ENCODE measurements around the gene CRYBG1.
A peak's percentile ranks its signal among the peaks of the same experiment; 100 is the strongest.

CRYBG1 gene, protein sequence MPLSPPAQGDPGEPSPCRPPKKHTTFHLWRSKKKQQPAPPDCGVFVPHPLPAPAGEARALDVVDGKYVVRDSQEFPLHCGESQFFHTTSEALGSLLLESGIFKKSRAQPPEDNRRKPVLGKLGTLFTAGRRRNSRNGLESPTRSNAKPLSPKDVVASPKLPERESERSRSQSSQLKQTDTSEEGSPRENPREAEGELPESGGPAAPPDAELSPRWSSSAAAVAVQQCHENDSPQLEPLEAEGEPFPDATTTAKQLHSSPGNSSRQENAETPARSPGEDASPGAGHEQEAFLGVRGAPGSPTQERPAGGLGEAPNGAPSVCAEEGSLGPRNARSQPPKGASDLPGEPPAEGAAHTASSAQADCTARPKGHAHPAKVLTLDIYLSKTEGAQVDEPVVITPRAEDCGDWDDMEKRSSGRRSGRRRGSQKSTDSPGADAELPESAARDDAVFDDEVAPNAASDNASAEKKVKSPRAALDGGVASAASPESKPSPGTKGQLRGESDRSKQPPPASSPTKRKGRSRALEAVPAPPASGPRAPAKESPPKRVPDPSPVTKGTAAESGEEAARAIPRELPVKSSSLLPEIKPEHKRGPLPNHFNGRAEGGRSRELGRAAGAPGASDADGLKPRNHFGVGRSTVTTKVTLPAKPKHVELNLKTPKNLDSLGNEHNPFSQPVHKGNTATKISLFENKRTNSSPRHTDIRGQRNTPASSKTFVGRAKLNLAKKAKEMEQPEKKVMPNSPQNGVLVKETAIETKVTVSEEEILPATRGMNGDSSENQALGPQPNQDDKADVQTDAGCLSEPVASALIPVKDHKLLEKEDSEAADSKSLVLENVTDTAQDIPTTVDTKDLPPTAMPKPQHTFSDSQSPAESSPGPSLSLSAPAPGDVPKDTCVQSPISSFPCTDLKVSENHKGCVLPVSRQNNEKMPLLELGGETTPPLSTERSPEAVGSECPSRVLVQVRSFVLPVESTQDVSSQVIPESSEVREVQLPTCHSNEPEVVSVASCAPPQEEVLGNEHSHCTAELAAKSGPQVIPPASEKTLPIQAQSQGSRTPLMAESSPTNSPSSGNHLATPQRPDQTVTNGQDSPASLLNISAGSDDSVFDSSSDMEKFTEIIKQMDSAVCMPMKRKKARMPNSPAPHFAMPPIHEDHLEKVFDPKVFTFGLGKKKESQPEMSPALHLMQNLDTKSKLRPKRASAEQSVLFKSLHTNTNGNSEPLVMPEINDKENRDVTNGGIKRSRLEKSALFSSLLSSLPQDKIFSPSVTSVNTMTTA (N-terminal part only)

DNA sequence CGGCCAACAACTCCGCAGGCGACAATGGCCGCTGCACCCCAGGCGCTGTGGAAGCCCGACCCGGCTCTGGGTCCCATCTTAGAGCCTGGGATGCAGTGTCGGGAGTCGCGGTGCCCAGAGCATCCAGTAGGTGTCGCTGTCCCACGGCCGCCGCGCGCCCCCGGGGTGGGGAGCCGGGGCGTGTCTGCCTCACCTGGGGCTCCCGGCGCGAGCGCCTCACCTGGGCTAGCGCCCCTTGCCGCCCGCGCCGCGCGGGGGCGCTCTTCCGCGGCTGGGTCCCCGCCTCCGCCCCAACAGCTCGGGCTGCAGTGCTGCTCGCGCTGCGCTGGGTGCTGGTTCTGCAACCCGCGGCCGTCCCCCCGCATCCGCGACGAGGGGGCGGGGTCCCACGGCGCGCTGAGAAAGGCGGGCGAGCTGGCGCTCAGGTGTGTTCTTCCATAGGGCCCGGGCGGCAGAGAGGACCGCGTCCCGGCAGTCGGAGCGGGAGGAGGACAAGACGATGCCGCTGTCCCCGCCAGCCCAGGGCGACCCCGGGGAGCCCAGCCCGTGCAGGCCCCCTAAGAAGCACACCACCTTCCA, at the start of gene CRYBG1:
TSS of gene CRYBG1 (plus strand) at position 308 of the 579 bp plus-strand sequence. CDS start at position 500, 192 bp downstream.
- peak; percentile 82 for DNase-seq

DNA sequence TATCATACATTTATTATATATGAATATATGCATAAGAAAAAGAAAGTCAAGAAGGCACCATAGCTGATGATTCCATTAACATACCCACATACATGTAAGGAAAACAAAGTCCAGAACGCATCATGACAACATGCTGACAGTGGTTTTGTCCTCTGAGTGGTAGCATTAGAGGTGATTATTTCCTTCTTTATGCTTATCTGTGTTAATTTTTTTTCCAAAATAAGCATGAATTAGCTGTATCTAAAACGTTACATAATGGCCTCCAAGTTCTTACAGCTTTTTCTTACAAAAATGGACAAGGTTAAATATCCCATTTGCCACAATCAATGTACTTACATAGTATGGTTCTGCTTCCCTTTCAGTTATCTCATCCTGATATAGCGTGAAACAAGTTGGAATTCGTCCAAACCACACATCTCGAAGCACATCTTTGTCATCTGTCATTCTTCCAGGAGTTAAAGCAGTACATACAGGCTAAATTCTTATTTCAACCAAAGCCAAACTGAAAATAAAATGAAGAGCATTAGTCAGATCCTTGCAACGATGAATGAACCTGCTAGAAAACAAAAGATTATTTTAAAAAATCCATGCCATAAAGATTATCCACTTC, 44.6 kb upstream of the CRYBG1 start:
- no peak for DNase-seq

DNA sequence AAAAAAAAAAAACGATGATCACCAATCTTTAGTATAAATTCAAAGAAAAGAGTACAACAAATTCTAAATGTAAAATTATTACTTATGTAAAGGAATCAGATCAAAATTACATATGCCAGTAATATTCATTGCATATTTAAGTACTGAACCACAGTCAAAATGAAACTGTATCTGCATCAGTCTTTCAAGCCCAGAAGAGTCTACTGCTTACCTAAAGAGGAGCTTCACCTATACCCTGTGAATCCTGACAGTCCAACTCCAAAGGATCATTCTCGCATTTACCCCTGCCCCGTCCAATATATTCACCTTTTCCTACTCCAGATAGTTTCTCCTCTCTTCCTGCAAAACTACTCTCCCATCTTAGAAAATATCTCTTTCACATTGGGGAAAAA, 44.1 kb upstream of the CRYBG1 start:
- DNase-seq, result no peak

DNA sequence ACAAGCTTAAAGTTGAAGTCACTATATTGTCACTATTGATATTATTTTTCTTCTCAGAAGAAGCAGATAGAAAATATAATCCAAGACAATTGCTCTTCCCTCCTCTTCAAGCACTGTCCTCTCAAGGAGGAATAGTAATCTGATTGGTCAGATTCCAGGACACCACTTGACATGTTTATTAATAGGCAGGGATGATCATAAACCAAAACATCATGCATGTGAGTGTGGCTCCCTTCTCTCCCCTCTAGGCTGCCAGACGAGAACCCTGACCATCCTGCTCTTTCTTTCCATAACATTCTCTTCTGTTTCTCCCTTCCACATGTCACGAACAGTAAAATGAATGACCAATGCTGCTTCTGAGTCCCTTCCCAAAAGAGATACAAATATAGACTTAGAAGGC, 42.5 kb upstream of the CRYBG1 start:
- DNase-seq, result no peak

DNA sequence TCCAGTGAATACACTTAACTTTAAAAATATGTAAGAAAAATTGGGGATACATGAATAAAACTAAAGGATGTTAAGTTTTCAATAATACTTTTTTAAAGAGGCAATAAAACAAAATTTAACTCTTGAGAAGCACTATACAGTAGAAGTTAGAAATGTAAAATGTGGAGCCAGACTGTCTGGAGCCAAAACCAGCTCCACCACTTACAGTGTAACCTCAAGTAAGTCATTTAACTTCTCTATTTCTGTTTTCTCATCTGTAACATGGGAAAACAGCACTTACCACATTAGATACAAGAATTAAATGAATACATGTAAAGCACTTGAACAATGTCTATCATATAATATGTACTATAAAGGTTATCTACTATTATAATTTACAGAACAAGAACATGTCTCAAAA, 41.7 kb upstream of the CRYBG1 start:
- no peak for DNase-seq

DNA sequence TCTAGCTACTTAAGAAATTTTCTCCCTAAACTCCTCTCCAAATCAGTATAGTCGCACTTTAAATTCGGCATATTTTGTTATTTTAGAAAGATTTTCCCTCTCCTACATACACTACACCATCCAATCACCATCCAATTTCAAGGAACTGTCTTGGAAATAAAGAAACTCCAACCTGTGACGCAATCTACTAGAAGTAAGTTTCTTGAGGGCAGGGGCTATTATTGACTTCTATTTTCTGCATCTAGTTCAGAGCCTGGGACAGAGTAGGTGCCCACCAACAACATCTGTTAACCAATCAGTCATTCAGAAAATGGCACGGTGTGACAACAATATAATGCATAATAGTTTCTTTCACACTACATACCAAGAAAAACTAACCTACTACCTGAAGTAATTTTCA, 38.6 kb upstream of the CRYBG1 start:
- no peak for DNase-seq

DNA sequence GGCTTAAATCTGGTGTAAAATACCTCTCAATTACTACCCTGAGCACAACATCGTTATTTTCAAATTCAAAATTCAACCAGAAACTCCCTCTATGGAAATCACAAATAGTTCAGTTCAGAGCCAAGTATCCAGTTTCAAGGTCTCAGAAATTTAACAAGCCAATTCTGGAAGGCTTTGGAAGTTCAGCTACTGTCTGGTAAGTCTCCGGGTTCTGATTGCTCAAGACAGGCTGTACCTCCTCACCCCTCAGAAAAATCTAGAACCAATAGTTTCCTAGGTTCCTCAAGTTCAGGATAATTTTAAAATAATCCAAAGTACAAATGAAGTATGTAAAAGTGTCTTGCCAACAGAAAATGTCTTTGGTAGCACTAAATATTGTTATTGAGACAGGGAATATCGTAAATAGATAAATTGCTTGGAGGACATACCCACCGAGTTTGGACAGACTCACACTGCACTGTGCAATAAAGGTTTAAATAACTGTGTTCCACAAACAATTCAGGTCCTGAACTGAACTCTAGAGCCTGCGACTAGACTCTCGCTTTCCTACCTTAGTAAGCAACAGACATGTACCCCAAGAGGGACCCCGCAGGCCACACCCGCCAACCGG, 35.7 kb upstream of the CRYBG1 start:
- no peak for DNase-seq

DNA sequence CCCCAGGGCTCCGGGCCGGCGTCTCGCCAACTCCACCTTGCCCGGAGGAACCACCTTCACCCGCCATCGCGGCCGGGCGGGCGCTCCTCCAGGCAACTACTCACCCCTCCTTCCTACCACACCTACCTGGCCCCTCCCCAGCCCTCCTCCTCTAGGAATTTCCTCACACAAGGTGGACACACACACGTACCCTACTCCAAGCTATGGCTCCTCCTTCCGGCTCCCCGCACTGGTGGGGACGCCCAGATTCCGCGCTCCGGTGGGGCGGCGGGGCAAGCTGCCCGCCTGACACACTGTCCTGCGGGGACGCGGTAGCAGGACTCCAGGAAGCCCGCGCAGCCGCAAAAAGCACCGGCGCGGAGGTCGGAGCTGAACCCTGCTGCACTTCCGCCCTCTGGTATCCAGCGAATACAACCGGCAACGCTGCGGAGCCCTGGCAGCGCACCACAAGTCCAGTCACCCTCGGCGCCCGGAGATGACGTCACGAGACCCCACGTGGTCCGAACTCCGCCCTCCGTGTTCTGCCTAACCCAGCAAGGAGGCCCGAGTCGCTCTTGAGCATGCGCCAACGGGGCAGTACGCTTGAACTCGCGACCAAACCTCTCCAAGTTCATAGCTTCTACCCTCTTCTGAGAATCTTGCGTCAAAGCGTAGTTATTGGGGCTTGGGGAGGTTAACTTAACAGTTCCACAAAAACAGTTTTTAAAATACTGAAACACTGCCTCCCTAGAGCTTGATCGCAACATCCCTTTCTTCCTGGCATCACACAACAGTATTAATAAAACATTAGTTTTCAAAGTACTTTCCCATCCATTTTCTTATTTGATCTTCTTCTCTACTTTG, 35.0 kb upstream of the CRYBG1 start, which contains the start of gene ATG5:
TSS of gene ATG5 (minus strand) at position 425 of the 843 bp plus-strand sequence. CDS start 9,552 bp downstream, outside the sequence.
- peak; percentile 100 for DNase-seq

DNA sequence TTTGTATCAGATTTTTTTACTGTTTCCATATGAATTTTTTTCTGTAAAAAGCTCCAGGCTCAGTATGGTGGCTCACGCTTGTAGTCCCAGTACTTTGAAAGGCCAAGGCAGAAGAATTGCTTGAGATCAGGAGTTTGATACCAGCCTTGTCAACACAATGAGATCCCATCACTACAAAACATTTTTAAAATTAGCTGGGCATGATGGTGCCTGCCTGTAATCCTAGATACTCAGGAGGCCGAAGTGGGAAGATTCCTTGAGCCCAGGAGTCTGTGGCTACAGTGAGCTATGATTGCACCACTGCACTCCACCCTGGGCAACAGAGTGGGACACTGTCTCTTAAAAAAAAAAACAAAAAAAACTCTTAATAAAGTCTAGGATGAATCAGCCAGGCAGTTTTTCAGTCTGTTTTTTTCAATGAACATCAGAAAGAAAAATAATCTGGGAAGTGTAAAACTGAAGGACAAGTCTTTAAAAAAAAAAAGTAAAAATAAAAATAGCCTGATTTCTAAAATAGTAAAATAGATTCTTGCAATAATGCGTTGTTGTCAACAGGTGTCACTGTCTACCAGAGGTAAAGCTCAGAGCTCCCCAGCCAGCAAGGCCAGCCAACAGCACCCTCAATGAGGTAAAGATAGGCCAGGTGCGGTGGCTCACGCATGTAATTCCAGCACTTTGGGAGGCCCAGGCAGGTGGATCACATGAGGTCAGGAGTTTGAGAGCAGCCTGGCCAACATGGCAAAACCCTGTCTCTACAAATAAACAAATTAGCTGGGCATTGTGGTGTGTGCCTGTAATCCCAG, 25.7 kb upstream of the CRYBG1 start:
- DNase-seq, result peak; percentile 60

DNA sequence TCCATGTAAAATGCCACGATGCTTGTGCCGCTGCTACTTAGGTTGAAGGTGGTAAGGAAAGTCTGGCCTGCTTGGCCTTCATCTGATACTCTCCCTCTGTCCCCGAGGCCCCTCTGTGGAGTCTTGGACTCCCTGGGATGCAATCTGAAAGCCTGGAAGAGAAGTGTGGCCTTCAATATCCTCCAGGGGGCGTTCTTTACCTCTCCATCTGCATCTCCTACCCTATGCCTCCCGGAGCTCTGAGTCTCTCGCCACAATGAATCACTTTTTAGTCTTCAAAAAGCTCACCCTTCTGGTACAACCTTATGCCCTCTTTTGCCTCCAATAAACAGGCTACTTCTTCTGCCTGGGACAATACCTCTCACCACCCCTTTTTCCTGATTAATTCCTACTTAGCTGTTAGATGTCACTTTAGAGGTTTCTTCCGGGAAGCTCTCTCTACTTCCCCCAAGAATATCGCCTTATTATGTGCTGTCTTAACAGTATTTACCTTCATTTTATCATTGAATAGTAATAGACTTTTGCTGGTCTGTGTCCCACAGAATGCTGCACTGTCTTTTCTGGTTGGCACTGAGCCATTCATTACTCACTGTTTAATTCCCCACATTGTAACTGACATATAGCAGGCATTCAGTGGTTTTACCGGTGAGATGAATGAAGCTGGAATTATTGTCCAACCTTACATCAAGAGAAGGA, 21.0 kb upstream of the CRYBG1 start:
- peak; percentile 65 for DNase-seq

DNA sequence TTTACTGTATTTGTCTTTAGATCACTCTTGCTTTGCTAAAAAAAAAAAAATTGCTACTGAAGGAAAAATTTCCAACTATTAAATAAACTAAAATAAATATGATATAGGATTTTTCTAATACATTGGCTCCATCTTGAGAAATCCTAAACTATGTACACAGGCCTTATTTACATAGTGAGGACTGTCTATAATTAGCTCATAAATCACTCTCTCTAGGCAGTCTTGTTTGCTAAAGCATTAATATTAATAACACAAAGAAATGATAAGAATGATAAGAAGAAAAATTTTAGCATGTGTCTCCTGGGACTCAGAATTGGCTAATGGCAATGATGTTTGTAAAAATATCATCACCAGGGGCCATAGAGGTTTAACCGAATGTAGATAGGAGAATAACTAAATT, 13.3 kb upstream of the CRYBG1 start:
- no peak for DNase-seq

DNA sequence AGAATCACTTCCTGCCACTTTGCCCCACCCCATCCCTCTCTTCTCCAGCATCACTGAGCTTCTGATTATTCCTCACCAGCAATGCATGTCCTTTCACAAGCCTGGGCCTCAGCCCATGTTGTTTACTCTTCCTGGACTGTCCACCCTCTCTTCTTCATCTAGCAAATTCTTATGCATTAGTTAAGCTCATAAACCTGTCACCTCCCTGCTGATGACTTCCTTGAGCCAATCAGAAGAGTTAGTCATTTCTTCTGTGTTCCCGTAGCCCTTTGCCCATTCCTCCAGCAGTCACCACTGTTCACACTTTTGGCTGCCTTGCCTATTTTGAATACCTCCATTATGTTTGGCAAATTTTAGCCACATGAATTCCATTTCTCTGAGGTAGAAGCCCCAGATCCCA, 4.1 kb upstream of the CRYBG1 start:
- DNase-seq, result no peak

DNA sequence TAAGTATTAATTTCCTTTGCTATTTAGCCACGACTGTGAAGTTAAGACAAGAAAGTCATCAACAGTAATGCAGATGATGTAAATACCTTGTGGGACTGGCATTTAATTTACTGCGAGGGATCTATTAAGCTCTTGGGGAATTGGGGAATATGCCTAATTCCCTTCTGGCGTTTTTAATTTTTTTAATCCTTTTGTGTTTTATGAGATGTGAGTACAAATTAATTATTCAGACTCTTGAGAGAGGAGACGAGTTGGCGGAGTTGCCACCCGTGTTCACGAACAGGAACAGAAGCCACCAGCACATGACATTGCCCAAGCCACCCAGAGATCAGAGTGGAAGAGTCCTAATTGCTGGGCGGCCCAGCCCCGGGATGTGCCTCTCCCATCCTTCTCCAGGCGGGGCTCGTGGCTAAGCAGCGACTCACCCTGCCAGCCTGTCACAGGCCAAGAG, 533 bp upstream of the CRYBG1 start:
- DNase-seq, result no peak

DNA sequence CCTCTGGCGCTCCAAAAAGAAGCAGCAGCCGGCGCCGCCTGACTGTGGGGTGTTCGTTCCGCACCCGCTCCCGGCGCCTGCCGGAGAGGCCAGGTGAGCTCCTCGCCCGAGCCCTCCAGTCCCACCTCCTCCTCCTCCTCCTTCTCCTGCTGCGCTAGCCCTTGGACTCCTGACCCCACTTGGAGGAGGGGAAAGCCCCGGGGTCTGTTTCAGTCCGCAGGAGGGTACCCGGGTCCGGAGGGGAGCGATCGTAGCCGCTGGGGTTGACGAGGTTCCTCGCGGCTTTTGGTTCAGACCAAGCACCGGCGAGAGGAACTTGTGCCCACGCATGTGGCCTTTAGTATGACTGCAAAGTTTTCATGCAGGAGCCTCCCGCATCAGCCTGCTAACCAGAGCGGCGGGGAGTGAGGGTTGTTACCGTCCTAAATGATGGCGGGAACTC, 493 bp downstream of the CRYBG1 start:
- peak; percentile 56 for DNase-seq

DNA sequence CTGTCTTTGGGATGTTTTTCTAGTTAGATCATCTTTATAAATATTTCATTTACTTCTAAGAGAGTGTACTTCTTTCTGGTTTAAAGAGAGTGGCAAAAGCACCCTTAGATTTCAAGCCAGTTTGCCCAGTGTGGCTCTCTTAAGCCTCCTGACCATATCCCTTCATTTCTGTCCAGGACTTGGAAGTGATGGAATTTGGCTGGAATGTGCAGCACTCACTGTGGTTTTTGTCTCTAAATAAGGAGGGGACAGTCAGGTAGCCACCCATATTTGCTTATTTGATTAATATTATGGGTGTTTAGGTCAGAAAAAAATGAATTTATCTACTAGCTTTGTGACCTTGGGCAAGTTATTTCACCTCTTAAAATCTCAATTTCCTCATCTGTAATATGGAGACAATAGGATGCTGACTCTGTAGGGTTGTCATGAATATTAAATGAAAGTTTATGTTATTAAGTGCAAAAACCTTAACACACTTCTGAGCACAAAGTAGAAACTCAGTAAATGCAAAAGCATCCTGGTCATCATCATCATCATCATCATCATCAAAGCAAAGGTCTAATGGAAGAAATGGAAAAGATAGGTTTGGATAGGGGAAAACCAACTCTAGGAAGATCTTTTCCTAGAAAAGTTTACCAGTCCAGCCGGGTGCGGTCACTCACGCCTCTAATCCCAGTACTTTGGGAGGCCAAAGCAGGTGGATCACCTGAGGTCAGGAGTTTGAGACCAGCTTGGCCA, 3.1 kb downstream of the CRYBG1 start:
- DNase-seq, result no peak

DNA sequence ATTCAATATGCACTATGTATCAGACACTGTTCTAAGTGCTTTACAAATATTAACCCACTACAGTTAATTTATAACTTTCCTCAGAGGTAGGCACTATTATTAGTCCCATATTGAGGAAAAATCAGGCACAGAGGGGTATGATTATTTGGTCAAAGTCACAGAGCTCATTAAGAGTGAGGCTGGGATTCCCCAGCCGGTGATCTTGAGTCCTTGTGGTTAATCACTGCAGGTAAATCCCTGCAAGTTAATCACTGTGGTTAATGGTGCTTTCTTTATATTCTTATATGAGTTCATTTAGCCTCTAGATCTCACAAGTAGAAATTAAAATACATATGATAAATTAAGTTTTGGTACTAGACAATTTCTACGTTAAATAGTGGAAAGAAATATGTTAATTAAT, 9.2 kb downstream of the CRYBG1 start:
- DNase-seq, result no peak

DNA sequence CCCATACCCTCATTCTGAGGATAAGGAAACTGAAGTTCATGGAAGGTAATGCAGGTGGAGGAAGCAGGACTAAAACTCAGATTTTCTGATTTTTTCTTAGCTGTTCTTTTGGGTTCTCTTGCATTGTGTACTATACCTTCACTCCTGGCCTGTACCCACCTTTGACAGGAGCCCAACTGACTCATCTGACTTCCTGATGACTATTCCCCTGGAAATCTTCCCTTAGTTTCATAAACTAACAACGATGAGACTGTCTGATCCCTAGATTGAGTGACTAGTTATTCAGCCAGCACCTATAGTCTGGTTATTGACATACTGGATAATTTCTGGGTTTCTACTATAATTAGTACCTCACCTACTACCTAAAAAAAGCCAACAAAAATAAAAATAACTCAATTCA, 10.1 kb downstream of the CRYBG1 start:
- DNase-seq, result no peak

DNA sequence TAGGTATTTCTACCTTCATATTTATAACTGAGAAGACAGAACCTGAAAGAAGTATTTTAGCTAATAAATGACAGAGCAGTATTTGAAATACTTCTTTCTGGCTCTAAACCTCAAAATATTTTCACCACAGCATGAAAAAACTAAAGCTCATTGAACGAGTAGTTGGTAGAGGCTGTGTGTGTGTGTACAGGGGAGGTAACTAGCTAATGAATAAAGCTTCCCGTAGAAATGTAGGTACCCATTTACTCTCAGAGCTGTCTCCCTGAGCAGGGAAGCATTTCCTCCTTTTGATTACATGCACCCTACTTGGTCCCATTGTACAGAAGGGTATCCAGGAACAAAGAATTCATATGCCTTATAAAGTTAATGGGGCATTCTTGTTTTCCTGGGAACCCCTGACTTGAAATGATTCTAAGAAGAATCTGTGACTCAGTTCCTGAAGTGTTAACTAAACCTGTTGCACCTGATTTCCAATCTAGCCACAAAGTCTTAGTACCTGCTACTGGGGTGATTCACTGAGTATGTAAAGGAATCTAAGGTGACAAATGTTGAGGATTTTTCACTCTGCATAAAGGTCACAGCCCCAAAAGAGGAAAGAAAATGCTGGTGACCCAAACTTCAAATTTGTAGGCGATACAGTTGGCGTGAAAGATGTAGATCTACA, 12.5 kb downstream of the CRYBG1 start:
- no peak for DNase-seq

Data from activated CD4-positive, alpha-beta T cell treated with anti-CD3 and anti-CD28 coated beads for 48 hours (primary cell).